Epithelial cell of proximal tubule (primary cell): Measurements from ENCODE around the gene IFNL3. TPM values are rescaled to one million over a fixed set of nuclear protein-coding genes. Genes with fewer than 3 reads are reported as not detected.

Experiments used
- DNase-seq: peaks from one replicate; pipeline ENCODE4 v3.0.0-alpha.2; 2011; ENCODE audit warnings: low read depth
- H3K4me3 ChIP-seq: 2 replicates; pipeline ENCODE4 v1.5.1; 2011; ENCODE audit warnings: low read depth, mild to moderate bottlenecking, low read length
- CTCF ChIP-seq: conservative IDR thresholded peaks from 2 replicates; pipeline ENCODE4 v1.5.1; 2012; ENCODE audit warnings: low read depth, mild to moderate bottlenecking, low read length
- total RNA-seq: library from RNA; depleted of rRNA; stranded (reverse); fragments of >200 nt; gene quantifications from 2 replicates; pipeline ENCODE4 v1.2.3, GENCODE V29; 2015

The IFNL3 gene
- total RNA-seq, 1 donor from 2014 or later: not detected

GRCh38 chr19:39209196-39209595 lies 35.6 kb downstream of the IFNL3 start:
- no peak for TF ChIP-seq CTCF
- no peak overlapping the region for H3K4me3 ChIP-seq
- DNase-seq: no peak

- no peak for DNase-seq
- no peak for TF ChIP-seq CTCF
- H3K4me3 ChIP-seq: no peak overlapping the region
These were observed 36.5 kb downstream of the IFNL3 start for GRCh38 chr19:39208175-39208795.

- no peak for DNase-seq
- no peak overlapping the region for H3K4me3 ChIP-seq
- no peak for TF ChIP-seq CTCF
These were observed 37.4 kb downstream of the IFNL3 start for GRCh38 chr19:39207293-39207836.

- no peak for DNase-seq
- TF ChIP-seq CTCF: no peak
- H3K4me3 ChIP-seq: no peak overlapping the region
These were observed 38.7 kb downstream of the IFNL3 start for GRCh38 chr19:39206122-39206521.

GRCh38 chr19:39205449-39205764 lies 39.4 kb downstream of the IFNL3 start:
- DNase-seq: no peak
- H3K4me3 ChIP-seq: no peak overlapping the region
- TF ChIP-seq CTCF: no peak

- no peak for TF ChIP-seq CTCF
These were observed 41.1 kb downstream of the IFNL3 start, which contains the start of gene SYCN for GRCh38 chr19:39203372-39204341. SYCN (minus strand) TSS chr19:39204263; CDS start chr19:39204254, 9 bp downstream.

More at GRCh38 chr19:39203372-39204341, 41.1 kb downstream of the IFNL3 start, which contains the start of gene SYCN:
- no peak for DNase-seq
- no peak within 1 kb of the TSS for H3K4me3 ChIP-seq
